ENCODE measurements around the gene EFCAB13.

Gene EFCAB13, protein sequence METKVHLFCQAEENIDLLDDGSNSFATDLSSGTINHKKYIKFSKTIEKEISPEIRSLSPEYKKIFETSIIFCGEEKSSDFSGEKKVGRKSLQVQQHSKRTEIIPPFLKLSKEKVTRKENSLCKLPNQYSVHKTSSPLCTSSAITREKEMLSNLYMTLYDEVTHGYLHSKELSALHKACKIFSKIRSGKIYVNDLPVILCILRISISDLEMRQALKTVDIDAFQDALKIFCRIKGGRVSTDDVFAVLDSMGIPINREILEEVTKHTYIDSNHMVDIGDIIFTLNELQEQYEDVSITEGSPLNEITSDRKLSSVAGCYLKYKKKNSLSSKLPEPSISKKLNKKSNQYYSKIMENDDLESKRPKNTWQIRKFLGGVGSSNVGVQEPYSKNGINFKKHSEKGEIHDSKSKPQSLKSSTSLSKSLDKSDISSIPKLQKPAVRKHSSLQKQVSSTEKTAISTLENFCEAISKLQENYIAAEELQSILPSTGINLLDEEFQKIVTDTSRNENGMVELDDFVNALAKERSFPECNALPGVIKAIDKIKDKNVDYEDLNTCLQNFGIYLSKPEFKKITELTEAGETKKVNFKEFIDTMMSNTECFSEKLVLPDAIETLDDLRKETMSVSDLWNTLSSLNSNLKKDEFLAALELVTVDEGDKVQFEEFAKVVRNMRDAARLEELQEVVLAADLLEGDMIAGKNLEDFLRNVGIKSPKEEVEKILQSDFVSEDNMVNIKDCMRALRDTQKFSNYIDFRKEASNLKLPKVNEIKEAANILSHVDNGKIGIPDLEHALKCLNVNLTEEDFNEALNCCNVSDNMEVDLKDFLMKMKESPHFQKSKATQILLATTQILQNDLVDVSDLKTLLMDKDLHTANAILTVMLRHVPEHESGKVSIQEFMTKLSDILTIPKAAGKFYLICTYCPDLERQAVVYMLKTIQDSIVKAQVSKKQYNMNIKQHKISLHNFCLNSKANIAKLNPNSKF

DNA sequence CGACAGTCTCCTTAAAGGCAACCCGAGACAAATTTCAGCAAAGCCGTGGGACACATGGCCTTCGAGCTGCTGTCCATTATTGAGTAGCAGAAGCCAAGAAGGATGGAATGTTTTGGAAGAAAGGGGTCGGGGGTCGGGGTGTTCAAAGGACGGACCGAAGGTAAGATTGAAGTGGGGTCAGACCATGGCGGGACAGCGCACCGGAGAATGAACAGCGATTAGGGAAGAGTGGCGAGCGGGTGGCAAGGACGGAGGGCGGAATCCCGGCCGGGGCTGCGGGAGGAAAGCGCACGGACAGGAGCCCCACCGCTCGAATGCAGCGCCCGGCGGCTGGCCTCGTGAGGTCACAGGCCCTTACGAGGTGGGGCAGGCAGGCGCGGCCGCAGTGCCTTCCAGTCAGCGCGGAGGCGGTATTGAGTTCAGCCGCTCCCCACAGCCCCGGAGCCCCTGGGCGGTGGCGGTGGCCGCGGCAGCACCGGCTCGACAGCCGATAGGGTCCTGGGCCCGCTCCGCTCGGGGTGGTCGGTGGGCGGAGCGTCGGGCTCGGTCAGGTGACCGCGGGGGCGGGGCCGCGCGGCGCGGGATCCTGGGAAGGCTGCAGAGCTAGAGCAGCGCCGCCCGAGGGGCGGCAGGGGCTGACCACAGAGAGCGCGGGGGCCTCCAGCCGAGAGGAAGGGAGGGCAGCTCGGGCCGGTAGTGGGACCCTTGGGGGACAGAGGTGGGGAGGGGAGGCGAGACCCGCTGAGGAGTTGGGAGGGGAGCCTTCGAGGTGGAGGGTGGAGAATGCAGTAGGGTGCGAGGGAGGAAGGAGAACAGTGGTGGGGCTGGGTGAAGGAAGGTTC lies at the start of gene EFCAB13:
TSS of gene EFCAB13 (plus strand) at position 574 of the 842 bp plus-strand sequence. CDS start 4,399 bp downstream, outside the sequence.
- peak; percentile 89 for DNase-seq

DNA sequence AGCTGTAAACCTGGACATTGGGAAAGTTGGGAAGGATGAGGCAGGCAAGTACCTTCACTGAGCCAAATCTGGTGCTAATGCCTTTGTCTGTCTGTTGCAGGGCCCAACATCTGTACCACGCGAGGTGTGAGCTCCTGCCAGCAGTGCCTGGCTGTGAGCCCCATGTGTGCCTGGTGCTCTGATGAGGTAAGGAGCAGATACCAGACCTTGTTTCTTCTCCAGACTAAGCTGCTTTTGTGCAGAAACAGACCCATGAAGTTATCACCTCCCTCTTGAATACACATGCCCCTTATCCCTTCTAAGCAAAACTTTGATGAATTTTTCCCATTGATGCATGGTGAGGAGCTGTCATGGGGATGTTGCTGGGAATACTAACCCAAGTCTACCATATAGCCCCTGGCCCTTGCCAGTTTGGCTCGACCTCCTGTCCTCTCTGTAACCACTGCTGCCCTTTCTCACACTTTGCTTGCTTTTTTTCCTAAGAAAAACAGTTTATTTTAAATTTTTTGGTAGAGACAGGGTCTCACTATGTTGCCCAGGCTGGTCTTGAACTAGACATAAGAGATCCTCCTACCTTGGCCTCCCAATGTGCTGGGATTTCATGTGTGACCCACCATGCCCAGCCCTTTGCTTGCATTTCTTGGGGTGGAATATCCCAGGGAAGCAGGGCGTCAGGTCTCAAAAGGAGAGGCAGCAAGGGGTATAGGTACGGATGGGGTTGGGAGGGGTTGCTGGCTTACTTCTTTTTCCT lies 49.3 kb upstream of the EFCAB13 start:
- no peak for DNase-seq

DNA sequence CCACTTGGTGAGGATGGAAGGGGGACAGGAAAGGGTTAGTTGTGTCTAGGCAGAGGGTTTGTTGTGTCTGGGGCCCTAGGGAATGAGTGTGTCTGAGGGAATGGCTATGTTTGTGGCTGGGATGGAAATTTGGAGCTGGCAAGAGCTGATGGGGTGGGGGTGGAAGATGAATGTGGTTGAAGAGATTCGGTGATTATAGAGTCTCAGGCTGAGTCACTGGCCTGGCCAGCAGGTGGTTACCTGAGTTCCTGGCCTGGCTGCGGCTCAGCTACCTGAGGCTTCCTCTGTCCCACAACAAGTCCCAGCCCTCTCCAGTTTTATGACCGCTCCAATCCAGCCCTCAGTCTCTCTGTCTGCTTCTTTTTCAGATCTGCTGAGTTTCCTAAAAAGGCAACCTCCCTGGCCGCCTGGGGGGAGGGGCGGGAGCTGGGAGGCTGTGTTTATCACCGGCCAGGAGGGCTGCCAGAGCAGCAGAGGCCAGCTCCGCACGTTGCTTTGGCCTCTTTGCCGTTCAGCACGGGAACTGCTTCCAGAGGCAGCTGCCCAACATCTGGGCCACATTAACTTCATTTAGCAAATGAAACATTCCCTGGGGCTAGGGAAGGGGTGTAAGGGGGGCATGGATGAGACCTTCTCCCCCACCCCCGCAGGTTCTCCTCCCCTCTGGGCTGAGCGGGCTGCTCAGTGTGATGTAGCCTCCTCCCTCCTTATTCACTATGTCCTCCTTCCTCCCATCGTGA lies 48.3 kb upstream of the EFCAB13 start:
- DNase-seq, result no peak

DNA sequence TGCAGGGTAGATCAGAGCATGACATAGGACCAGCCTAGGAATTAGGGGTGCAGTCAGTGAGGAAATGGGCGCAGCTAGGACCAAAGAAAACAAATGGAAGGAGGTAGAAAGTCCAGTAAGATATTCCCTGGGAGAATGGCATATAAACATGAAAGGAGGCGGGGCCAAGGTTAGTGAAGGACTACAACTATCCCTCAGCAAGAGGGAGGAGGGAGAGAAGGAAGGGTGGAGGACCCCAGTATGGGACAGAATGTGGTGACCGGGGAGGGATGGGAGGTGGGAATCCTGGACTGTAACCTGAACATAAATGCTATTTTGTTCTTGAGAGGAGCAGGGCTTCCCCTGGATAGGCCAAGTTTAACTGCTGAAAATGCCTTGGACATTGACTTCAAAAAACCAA lies 47.3 kb upstream of the EFCAB13 start:
- DNase-seq, result no peak

DNA sequence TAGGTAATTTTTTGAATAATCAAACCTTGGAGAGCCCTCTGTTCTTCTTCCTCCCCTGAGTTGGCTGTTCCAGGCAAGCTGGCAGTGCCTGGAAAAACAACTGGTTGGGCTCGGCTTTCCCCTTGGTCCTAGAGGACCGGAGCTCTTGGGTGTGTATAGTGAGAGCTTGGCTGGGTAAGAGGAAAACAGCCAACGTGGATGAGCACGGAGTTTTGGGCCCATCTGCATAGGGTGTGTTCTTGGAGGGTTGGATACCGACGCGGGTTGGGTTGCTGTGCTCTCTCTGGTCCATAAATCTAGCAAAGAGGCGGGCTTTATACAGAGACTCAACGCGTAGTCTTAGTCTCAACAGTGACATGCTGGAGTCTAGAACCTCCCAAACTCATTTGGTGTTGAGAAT lies 46.9 kb upstream of the EFCAB13 start:
- DNase-seq, result peak; percentile 31

DNA sequence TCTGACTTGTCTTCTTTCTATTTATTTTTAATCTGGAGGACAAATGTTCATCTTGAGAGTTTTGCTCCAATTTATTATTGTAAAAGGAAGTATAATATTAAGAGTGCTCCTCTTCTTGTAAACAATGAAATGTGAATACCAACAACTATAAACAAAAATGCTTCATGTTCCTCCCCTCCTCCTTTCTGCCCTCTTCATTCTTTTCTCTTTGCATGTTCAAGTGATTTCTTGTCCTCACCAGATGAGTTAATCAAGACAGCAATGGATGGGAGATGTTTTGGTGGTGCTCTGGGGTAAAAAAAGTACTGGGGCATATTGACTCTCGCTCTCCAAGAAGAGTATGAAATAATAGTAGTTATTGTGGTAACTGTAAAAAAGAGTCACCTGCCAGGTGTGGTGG lies 45.8 kb upstream of the EFCAB13 start:
- DNase-seq, result no peak

DNA sequence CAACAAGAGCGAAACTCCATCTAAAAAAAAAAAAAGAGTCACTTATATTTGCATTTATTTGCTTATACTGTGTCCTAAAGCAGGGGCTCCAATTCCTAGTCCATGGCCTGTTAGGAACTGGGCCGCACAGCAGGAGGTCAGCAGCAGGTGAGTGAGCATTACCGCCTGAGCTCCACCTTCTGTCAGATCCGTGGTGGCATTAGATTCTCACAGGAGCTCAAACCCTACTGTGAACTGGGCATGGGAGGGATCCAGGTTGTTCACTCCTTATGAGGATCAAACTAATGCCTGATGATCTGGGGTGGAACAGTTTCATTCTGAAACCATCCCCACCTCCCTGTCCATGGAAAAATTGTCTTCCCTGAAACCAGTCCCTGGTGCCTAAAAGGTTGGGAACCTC lies 45.2 kb upstream of the EFCAB13 start:
- DNase-seq, result no peak

DNA sequence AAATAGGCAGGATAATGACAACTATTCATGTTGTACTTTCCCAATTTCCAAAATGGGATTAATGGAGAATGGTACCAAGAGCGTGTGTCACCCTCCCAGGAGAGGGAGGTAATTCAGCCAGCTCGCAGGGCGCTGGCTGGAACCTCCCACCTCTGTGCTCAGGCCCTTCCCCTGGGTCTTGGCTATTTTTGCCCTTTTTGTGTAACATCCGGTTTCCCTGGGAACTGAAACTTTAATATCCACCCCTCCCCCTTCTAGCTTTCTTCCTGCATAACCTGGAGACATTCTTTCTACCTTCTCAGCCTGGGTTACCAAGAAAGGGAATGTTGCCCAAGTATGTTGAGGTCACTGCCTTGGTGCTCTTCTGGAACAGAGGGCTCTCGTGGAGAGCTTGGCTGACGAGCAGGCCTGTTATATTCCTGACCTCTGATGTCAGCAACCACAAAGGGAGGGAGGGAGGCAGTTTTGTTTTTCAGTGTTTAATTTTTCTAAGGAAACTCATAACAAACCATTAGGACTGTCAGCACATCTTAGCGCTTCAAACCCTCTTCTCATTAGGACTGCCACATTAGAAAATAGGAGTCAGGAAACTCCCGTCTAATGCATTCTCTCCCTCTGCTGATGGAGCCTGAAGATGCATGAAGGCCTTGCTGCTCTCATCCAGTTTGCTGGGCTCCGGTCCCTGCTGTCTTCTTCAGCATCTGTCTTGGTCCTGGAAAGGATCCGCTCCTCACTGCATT lies 44.5 kb upstream of the EFCAB13 start:
- no peak for DNase-seq

DNA sequence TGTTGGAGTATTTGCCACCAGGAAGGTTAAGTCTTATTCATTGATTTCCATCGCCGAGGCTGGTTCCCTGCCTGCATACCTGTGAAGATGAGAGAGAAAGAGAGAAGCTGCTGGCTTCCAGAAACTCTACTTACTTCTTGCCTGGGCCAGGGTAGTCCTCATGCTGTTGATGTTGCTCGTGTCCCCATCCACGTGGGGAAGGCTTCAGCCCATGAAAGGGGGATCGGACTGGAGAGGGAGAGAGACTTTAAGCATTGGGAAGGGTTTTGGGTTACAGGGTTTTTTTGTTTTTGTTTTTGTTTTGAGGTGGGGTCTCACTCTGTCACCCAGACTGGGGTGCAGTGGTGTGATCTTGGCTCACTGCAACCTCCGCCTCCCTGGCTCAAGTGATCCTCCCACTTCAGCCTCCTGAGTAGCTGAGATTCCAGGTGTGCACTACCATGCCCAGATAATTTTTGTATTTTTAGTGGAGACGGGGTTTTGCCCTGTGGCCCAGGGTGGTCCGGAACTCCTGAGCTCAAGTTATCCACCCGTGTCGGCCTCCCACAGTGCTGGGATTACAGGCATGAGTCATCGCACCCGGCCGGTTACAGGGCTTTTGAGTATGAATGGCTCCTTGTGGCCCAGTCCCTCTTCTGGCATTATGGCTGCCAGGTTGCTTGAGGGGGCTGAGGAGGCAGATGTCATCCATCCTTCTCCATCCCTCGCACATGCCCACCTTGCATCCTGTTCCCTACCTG lies 43.5 kb upstream of the EFCAB13 start:
- DNase-seq, result no peak

DNA sequence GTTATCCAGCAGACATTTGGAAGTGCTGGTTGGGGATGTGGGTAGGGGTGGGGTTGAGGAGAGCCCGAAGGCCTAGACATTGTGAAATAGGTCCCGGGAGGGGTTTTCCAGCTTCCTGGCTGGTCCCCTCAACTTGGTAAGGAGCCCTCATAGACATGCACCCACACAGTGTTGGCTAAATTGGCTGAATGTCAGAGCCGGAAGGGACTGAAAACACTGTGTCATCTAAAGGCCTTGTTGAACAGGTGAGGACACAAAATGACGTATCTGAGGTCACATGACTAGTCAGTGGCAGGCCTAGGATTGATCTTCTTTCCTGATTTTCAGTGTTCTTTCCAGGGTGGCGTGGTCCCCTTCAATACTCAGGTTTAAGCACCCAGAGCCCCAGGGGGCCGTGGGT lies 42.5 kb upstream of the EFCAB13 start:
- no peak for DNase-seq

DNA sequence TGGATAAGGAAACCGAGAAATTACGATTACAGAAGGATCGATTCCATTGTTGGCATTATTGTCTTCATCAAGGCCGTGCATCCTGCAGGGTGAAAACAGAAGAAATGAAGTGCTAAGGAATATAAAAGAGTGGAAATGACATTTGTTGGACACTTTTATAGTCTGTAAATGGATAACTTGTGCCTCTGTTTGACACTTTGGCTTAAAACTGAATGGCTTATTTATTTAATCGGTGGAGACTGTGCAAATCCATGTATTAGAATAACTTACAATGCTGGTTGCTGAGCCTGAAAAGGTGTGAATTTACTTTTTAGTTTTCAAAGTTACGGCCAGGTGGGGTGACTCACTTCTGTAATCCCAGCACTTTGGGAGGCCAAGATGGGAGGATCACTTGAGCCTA lies 38.8 kb upstream of the EFCAB13 start:
- DNase-seq, result no peak

DNA sequence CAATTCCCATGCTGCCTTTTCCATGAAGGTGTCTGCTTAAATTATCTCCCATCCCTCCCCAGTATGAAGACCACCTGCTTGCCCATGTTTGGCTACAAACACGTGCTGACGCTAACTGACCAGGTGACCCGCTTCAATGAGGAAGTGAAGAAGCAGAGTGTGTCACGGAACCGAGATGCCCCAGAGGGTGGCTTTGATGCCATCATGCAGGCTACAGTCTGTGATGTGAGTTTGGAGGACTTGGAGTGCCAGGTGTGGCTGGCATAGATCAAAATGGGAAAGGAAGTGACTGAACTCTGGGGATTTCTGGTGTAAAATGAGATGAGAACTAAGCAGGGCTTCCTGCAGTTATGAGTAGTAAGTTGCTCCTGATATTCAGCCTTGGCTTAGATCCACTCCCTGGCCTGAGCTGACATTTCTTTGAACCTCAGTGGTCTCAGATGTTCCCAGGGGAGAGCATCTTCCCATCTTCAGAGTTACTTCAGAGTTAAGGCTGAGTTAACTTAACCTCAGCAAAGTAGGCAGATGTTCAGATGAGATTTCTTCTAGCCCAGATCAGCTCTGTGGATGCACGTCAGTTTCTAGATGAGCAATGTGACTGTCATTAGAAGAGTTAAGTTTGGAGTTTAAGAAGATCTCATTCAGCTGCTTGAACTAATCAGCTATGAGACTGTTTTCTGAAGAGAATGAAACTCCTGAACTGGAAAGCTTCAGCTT lies 37.4 kb upstream of the EFCAB13 start:
- no peak for DNase-seq

DNA sequence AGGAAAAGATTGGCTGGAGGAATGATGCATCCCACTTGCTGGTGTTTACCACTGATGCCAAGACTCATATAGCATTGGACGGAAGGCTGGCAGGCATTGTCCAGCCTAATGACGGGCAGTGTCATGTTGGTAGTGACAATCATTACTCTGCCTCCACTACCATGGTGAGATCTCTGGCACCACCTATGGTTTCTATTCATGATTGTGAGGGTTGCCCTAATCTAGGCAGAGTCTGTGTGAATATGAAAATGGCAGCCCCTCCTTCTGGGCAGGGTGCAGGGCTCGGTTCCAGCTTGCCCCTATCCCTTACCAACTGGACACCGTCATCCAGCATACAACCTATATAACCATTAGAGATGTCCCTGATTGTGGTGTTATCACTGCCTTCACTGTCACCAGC lies 36.7 kb upstream of the EFCAB13 start:
- DNase-seq, result no peak

DNA sequence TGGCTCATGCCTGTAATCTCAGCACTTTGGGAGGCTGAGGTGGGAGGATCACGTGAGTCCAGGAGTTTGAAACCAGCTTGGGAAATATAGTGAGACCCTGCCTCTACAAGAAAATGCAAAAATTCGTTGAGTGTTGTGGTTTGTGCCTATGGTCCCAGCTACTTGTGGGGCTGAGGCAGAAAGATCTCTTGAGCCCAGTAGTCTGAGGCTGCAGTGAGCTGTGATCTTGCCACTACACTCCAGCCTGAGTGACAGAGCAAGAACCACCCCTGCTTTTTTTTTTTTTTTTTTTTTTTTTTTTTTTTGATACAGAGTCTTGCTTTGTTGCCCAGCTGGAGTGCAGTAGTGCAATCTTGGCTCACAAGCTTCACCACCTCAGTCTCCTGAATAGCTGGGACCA lies 36.1 kb upstream of the EFCAB13 start:
- DNase-seq, result no peak

DNA sequence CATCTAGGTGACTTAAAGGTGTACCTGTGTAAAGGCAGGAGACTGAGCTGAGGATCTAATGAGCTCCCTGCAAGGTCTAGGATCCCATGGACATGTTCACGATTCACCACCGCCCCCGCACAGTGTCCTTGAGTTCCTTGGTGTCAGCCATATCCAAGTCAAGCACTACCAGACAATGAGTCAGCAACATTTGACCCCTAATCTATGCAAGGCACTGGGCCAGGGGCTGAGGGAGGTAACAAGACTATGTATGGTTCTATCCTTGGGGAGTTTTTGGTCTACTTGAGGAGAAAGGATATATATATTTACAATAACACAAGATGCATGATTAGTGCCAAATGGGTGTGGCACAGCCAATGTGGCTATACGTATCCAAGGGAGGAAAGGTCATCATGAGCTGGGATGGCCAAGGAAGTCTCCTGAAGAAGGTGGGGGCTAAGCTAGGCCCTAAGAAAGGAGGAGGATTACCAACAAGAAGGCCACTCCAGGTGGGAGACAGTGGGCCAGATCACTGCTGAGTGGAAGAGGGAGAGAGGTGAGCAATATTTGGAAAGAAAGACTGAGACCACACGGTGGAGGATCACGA lies 35.1 kb upstream of the EFCAB13 start:
- no peak for DNase-seq

DNA sequence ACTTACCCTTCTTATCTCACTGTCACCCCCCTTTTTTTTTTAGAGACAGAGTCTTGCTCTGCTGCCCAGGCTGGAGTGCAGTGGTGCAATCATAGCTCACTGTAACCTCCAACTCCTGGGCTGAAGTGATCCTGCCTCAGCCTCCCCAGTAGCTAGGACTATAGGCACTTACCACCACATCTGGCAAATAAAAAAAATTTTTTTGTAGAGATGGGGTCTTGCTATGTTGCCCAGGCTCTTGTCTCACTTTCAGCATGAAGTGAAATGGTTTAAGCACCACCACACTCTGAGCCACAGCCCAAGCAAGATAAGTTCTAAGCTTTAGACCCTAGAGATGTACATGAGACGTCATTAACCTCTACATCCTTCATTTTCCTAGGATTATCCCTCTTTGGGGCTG lies 34.5 kb upstream of the EFCAB13 start:
- no peak for DNase-seq

DNA sequence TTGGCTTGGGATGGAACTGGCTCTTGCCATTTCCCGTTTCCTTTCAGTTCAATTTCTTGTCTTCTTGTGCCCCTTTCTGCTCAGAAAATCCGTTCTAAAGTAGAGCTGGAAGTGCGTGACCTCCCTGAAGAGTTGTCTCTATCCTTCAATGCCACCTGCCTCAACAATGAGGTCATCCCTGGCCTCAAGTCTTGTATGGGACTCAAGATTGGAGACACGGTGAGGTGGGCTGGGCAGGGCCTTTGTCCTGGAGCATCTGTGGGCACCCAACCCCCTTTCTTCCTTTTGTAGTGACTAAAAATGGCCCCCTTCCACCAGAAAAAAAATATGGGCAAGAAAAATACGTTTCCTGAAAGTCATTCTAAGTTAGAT lies 32.9 kb upstream of the EFCAB13 start:
- DNase-seq, result no peak

DNA sequence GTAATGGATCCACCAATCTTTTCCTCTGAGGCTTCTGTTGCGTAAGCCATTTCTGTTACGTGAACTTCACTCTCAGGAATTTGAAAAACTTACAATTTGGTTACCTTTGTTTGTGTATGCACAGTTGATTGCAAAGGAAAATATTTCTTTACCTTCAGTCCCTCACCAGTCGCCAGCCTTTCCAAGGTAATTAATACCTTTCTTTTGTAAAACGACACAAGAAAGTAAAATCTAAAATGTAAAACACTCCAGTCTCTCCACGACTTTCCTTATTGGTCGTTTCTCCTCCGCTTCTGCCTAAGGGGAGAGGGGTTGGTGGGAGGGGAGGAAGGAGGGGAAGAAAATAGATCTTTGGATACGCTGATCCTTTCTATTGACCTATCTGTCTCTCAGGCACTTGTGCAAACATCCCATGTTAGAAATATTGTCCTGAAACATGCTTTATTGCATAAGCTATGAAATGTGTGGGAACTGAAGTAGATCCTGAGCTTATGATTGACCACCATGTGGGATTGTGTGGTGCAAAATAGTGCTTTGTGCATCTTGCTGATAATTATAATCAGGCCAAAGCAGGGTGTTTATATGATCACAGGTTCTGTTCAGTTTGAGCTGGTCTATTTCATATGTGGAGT lies 32.4 kb upstream of the EFCAB13 start:
- no peak for DNase-seq

All from NCI-H1092 (cell line).